MM.1S (cell line): ENCODE results near the gene PTPRH.

Experiments
- CTCF ChIP-seq: fragments of 300-600 bp; sonication (generic); IDR thresholded peaks from 2 replicates; pipeline ENCODE4 v1.5.1; 2016; ENCODE audit warnings: antibody characterized with exemption, low read length, mixed read lengths
- EZH2 ChIP-seq: fragments of 300-600 bp; sonication (generic); optimal IDR thresholded peaks from 2 replicates; pipeline ENCODE3; 2017; ENCODE audit warnings: low read depth, mild to moderate bottlenecking, antibody characterized with exemption, low read length, mixed read lengths

GRCh38 chr19:55146705-55147273 lies 62.5 kb downstream of the PTPRH start:
- no peak for TF ChIP-seq CTCF
- no peak for TF ChIP-seq EZH2
